HG03039 (cell line): ENCODE measurements around the gene ENO2.
"Not testable (repeated sequence)": the region's sequence is repeated elsewhere in the genome, so short reads cannot be mapped to it uniquely, and the experiment has no call there.

Experiments used
- ATAC-seq: cut with Tn5 transposase; IDR thresholded peaks from one replicate; pipeline ENCODE4 v1.9.1; 2021; ENCODE audit warnings: mild to moderate bottlenecking, moderate library complexity; ENCODE audit not compliant: unreplicated experiment

ENO2 gene

GRCh38 chr12:6914246-6914946, at the start of gene ENO2:
ENO2 (plus strand) TSS chr12:6914580; CDS start chr12:6915833, 1,253 bp downstream.
- peak; percentile 47 for ATAC-seq

DNA sequence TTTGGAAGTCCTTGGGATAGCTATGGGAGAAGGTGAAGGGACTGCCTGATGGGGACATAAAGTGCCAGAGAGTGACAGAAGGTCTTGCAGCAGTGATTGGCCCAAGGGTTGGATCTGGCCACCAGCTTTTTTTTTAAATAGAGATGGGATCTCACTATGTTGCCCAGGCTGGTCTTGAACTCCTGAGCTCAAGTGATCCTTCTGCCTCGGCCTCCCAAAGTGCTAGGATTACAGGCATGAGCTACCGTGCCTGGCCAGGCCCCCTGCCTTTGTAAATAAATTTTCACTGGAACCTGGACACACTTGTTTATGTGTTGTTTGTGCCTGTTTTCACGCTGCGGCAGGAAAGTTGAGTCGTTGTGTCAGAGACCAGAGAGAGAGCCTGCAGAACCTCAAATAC, 49.1 kb upstream of the ENO2 start:
- not testable (repeated sequence) for ATAC-seq

- no peak for ATAC-seq
Observed at GRCh38 chr12:6866163-6866919, 48.0 kb upstream of the ENO2 start.

DNA sequence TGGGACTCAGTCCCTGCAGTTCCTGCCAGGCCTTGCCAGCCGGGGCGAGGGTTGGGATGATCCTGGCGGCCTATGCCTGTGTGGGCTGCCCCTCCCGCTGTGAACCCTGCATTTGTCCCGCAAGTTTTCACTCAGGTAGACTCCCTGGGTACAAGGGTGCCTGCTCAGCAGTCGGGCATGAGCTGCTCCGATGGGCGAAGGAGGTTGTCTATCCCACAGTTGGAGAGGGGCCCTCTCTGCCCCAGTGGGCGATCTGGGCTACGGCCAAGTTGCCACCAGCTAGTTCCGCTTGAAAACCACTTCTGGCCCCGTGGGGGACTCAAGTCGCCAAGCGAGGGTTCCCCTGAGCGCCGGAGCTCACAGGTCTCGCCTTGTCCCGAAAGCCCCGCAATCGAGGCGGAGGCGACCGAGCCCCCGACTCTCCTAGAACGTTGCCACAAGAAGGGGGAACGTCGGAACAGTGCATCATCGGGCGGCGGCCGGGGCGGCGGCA, 47.4 kb upstream of the ENO2 start:
- ATAC-seq = peak; percentile 2

GRCh38 chr12:6867413-6868210, 46.8 kb upstream of the ENO2 start, which contains the start of gene TPI1:
TPI1 (plus strand) TSS chr12:6867531; CDS start chr12:6867567, 36 bp downstream.
- ATAC-seq = peak; percentile 44

DNA sequence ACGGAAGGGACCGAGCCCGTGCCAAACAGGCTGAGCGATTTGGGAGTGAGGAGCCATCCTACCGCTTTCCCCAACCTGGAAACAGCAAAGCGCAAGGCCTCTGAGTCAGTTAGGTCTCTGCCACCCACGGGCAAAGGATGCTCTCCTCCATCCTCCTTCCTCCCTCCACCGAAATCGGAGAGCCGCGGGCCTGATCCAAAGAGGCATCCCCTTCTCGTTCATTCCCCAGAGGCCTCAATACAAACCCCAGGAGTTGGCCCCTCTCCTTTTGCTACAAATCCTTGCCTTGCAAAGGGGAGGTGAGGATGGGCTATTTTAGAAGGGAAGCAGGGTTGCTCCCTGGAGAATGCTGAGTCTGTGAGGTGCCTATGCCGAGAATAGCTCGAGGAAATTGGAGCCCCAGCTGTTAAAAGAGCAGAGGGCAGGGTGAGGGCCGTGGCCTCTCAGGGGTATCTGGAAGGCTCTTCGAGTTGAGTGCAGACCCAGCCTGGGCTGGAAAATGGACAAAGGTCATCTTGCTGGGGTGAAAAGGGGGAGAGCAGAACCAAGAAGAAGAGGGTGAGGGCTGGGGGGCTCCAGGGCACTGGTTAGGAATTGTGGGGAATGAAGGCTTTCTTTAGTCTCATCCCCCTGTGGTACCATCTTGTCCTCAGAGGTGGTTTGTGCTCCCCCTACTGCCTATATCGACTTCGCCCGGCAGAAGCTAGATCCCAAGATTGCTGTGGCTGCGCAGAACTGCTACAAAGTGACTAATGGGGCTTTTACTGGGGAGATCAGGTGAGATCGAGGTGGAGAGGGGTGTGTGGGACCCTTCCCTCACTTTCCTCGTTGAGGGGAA, 46.0 kb upstream of the ENO2 start:
- no peak for ATAC-seq

DNA sequence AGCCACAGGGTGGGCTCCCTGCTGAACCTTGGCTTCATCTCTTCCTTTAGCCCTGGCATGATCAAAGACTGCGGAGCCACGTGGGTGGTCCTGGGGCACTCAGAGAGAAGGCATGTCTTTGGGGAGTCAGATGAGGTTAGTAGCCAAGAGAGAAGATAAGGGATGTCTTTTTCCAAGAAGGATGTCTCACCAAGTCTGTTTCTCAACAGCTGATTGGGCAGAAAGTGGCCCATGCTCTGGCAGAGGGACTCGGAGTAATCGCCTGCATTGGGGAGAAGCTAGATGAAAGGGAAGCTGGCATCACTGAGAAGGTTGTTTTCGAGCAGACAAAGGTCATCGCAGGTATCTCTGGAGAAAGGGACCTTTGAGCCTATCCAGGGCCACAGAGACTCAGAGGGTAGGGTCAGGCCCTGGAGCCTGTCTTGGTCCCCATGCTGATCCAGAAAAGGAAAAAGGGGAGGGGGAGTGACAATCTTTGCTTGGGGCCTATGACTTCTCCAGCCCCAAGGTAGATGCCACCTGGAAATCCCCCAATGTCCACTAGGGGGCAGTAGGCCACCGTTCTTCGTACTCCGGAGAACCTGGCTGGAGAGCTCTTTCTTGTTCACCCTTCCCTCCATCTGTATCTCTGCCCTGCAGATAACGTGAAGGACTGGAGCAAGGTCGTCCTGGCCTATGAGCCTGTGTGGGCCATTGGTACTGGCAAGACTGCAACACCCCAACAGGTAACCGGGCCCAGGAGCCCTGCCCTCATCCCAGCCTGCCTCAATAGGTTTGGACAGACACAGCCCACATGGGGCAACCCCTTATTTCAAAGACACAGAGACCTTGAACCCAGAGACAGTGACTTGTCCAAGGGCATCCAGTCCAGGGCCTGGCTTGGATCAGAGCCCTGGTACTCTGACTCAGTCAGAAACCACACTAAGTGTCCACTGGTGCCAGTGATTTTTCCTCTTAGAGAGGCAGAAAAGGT, 45.0 kb upstream of the ENO2 start:
- ATAC-seq = no peak

DNA sequence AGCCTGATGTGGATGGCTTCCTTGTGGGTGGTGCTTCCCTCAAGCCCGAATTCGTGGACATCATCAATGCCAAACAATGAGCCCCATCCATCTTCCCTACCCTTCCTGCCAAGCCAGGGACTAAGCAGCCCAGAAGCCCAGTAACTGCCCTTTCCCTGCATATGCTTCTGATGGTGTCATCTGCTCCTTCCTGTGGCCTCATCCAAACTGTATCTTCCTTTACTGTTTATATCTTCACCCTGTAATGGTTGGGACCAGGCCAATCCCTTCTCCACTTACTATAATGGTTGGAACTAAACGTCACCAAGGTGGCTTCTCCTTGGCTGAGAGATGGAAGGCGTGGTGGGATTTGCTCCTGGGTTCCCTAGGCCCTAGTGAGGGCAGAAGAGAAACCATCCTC, 44.1 kb upstream of the ENO2 start:
- not testable (repeated sequence) for ATAC-seq

DNA sequence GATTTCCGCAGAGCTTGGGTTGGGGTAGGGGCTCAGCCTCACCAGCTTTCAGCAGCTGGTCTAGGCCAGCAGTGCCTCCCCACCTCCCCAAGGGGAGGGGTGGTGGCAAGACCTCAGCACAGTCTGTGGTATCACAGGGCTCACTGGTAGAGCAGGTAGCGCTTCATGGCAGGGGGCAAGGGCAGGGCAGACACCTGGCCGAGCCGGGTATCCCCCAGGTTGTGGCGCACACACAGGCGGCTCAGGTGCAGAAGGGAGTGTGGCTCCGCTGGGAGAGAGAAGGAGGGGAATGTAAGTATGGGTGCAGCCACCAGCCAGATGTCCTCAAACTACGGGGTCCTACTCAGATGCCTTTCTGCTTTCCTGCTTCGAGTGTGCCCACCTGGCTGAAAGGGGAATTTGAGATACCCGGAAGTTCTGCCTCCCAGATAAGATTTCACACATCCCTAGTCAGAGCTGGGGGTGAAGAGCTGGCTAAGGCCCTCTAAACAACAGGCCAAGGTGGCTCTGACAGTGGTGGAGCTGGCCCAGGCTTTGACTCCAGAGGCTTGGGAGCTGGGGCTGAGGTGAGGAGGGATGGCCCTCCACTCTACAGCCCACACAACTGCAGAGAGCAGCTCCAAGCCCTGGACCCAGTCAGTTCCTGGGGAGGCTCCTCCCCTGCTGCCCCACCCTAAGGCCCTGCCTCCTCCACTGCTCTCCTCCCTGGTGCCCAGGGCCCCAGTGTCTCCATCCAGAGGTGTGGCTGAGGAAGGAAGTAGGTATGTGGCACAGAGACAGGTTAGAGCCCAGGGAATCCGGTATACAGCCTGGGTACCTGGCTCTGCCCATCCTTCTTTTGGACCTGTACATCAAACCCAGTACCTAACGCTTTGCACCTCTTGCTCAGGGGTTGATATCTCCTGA, 43.1 kb upstream of the ENO2 start:
- ATAC-seq = no peak

DNA sequence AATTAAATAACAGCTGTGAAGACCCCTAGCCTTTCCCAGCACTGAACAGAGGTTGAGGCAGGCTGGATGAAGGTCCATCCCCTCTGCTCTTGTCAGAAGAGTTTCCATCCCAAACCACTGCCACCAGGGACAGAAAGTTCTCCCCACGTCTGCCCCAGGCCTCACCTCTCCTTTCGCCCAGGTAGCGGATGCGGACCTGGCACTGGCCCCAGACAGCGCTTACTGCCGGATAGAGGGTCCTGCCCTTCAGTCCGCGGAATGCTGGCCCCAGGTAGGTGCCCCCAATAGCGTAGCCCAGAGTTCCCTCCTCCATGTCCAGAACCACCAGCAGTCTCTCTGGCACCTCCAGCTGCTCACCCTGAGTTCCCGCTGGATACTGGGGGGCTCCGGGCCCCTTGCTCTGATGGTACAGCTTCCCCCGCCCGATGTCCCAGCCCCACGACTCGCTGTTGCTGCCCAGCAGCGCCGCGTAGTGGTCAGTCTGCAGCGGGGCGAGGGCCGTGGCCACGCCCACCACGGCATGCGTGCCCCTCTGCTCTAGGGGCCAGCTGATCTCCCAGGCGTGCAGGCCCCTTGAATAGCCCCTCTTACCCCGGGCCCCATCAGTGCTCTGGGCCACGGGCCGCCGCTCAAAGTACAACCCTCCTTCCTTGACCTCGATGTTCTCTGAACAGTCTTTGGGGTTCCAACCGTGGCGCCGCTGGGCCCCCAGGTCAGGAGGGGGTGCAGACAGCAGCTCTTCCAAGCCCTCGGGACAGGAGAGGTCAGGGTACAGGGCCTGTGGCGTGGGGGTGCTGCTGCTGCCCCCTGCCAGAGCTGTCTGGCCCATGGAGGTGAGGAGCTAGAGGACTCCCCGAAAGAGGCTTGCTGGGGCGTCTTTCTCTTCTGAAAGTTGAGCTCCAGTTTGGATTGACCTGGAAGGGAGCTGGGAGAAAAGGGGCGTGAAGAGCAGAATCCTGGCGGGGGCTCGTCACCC, 42.0 kb upstream of the ENO2 start:
- ATAC-seq = no peak

GRCh38 chr12:6873094-6874014, 41.0 kb upstream of the ENO2 start, which contains the start of gene SPSB2:
SPSB2 (minus strand) TSS chr12:6873303; CDS start chr12:6872901, 402 bp downstream.
- ATAC-seq = peak; percentile 78

- ATAC-seq = not testable (repeated sequence)
Observed at GRCh38 chr12:6874015-6874368, 40.4 kb upstream of the ENO2 start.

DNA sequence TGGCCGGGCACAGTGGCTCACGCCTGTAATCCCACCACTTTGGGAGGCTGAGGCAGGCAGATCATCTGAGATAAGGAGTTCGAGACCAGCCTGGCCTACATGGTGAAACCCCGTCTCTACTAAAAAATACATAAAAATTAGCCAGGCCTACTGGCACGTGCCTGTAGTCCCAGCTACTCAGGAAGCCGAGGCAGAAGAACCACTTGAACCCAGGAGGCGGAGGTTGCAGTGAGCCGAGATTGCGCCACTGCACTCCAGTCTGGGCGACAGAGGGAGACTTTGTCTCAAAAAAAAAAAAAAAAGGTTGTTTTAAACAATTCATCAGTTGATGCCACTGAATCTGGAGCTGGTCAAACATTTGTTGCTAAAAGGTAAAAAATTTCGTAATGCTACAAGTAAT, 34.6 kb upstream of the ENO2 start:
- ATAC-seq = not testable (repeated sequence)

DNA sequence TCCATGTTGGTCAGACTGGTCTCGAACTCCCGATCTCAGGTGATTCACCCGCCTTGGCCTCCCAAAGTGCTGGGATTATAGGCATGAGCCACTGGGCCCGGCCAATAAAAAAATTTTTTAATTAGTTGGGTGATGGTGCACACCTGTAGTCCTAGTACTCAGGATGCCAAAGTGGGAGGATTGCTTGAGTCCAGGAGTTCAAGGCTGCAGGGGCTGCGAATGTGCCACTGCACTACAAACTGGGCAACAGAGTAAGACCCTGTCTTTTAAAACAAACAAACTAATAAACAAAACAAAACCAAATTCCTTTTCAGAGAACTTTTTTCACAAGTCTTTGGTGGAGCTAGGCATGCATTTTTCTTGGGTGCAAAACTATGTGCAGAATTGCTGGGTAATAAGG, 31.1 kb upstream of the ENO2 start:
- ATAC-seq = no peak

DNA sequence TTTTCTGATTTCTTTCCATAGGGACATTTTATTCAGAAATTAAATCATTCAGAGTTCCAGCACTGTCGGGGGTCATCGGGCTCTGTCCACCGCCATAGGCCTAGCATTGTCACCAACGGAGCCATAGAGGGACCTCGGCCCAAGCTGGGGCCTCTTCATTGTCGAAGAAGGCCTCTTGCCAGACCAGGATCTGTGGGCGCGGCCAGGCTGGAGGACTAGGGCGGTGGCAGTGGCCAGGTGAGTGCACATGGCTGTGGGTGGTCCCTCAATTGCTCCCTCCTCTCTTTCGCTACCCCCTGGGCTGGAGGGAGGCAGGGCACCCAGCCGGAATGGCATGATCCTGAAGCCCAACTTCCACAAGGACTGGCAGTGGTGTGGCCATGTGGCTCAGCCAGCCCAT, 30.7 kb upstream of the ENO2 start:
- no peak for ATAC-seq

- ATAC-seq = no peak
Observed at GRCh38 chr12:6884539-6884938, 29.8 kb upstream of the ENO2 start.
